ENCODE measurements around the gene SLC29A4.

SLC29A4 gene

DNA sequence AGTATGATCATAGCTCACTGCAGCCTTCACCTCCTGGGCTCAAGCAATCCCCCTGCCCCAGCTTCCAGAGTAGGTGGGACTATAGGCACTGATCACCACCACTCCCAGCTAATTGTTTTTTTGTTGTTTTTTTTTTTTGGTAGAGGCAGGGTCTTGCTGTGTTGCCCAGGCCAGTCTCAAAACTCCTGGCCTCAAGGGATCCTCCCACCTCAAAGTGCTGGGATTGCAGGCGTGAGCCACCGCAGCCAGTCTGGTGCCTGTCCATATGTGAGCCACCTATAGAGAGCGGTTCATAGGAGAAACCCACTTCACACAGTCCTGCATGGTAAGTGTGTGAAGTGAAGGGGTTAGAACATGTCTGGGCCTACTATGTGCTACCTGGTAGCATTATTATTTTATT lies 47.5 kb downstream of the SLC29A4 start:
- H3K9me3 ChIP-seq (replicated peaks; ENCODE audit: insufficient read depth, low read length), result no peaks in the 10 kb centered on the region
- H3K36me3 ChIP-seq (replicated peaks; ENCODE audit: insufficient read depth, low read length), result no peaks in the 10 kb centered on the region
- peaks cover 17% of the 10 kb centered on the region for H3K4me1 ChIP-seq (ENCODE audit: low read length)
- H3K9ac ChIP-seq (ENCODE audit: low read length), result no peak overlapping the region
- DNase-seq, result no peak
- no peak overlapping the region for H3K4me3 ChIP-seq (ENCODE audit: low read length)
- H3F3A ChIP-seq (ENCODE audit: insufficient read depth, low read length), result peaks cover 8% of the 10 kb centered on the region
- no peak overlapping the region for H3K4me2 ChIP-seq (ENCODE audit: low read depth, low read length)
- no peak overlapping the region for H2AFZ ChIP-seq (ENCODE audit: low read length)
- H3K9me2 ChIP-seq (replicated peaks; ENCODE audit: insufficient read depth, low read length), result no peaks in the 10 kb centered on the region
- TF ChIP-seq EZH2 (optimal IDR thresholded peaks at IDR 0.05; ENCODE audit: low read depth, low read length), result no peak
- TF ChIP-seq, protein P1, sequence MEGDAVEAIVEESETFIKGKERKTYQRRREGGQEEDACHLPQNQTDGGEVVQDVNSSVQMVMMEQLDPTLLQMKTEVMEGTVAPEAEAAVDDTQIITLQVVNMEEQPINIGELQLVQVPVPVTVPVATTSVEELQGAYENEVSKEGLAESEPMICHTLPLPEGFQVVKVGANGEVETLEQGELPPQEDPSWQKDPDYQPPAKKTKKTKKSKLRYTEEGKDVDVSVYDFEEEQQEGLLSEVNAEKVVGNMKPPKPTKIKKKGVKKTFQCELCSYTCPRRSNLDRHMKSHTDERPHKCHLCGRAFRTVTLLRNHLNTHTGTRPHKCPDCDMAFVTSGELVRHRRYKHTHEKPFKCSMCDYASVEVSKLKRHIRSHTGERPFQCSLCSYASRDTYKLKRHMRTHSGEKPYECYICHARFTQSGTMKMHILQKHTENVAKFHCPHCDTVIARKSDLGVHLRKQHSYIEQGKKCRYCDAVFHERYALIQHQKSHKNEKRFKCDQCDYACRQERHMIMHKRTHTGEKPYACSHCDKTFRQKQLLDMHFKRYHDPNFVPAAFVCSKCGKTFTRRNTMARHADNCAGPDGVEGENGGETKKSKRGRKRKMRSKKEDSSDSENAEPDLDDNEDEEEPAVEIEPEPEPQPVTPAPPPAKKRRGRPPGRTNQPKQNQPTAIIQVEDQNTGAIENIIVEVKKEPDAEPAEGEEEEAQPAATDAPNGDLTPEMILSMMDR (IDR thresholded peaks at IDR 0.05; ENCODE audit: low read length), result no peak
- no peak for TF ChIP-seq EZH2phosphoT487 (IDR thresholded peaks at IDR 0.05; ENCODE audit: low read length)
- H3K27ac ChIP-seq (ENCODE audit: low read length), result no peak overlapping the region
- peaks cover 21% of the 10 kb centered on the region for H4K20me1 ChIP-seq (ENCODE audit: insufficient read depth, low read length)
- no peaks in the 10 kb centered on the region for H3K79me2 ChIP-seq (ENCODE audit: low read length)
- no peaks in the 10 kb centered on the region for H3K27me3 ChIP-seq (replicated peaks; ENCODE audit: insufficient read depth, low read length)

DNA sequence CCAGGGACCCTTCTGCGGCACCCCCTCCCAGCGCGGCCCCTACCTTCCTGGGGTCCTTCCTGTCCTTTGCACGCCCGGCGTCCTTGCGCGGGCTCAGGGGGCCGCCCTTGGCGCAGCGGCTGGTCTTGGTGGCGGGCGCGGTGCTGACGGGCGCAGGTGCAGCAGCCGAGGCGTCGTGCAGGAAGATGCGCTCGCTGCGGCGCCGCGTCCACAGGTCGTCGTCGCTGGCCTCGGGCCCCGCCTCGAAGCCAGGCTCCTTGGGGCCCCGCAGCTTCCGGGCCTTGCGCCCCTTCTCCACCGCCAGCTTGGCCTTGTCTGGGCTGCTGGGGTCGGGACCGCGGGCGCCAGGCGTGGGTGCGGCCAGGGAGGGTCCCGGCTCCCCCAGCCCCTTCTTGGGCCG lies 49.8 kb downstream of the SLC29A4 start:
- Histone ChIP-seq H3K4me3 (ENCODE audit: low read length) (no peak overlapping the region), H3K36me3 (replicated peaks; ENCODE audit: insufficient read depth, low read length) (no peaks in the 10 kb centered on the region; the same call in 1 of the 2 replicates), H3K79me2 (ENCODE audit: low read length) (no peaks in the 10 kb centered on the region), H3K9me2 (replicated peaks; ENCODE audit: insufficient read depth, low read length) (no peaks in the 10 kb centered on the region), H3K9ac (ENCODE audit: low read length) (no peak overlapping the region), H3K27ac (ENCODE audit: low read length) (no peak overlapping the region), H3K9me3 (replicated peaks; ENCODE audit: insufficient read depth, low read length) (no peaks in the 10 kb centered on the region), H3K27me3 (replicated peaks; ENCODE audit: insufficient read depth, low read length) (no peaks in the 10 kb centered on the region), H3K4me2 (ENCODE audit: low read depth, low read length) (no peak overlapping the region), H2AFZ (ENCODE audit: low read length) (no peak overlapping the region), H3F3A (ENCODE audit: insufficient read depth, low read length) (peaks cover 8% of the 10 kb centered on the region), H4K20me1 (ENCODE audit: insufficient read depth, low read length) (peaks cover 21% of the 10 kb centered on the region), H3K4me1 (ENCODE audit: low read length) (peaks cover 17% of the 10 kb centered on the region)
- TF ChIP-seq EZH2phosphoT487 (IDR thresholded peaks at IDR 0.05; ENCODE audit: low read length) (no peak), EZH2 (optimal IDR thresholded peaks at IDR 0.05; ENCODE audit: low read depth, low read length) (no peak)
- TF ChIP-seq, protein P1 (IDR thresholded peaks at IDR 0.05; ENCODE audit: low read length), result no peak
- no peak for DNase-seq

DNA sequence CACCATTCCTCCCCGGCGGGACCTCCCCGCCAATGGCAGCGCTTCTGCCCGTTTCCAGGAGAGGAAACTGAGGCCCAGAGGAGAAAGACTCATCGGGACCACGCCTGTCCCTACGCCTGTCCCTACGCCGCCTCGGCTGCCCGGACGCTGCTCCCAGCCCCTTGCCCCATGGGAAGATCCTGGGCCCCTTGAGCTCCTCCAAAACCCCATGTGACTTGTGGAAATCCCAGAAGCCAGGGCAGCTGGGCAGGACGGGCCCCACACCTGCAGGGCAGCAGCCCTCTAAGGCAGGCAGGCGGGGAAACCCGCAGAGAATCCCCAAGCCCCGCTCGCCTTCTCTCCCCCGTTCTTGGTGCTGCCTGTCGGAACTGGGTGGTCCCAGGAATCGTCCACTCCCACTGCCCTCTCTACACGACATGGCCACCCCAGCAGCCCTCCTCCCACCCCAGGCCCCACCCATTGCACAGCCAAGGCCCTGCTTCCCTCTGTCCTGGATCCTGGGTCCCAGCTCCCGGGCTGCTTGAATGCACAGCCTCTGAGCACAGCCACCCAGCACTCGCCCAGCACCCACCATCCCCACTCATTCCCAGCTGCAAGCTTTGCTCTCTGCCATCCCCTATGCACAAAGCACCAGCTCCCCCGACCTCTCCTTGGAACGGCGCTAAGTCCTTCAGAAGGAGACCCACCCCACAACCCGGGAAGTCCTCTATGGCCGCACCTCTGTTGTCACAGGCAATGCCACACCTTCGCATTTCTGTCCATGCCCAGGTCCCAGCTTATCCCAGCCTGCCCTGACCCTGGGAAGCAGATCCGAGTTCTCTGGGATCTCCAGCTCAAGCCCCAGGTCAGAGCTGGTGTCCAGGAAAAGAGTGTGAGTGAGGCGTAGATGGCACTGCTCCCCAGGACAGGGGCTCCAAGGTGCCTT lies 50.6 kb downstream of the SLC29A4 start:
- no peak overlapping the region for H3K4me2 ChIP-seq (ENCODE audit: low read depth, low read length)
- H4K20me1 ChIP-seq (ENCODE audit: insufficient read depth, low read length), result peaks cover 21% of the 10 kb centered on the region
- peaks cover 8% of the 10 kb centered on the region for H3F3A ChIP-seq (ENCODE audit: insufficient read depth, low read length)
- no peaks in the 10 kb centered on the region for H3K27me3 ChIP-seq (replicated peaks; ENCODE audit: insufficient read depth, low read length)
- TF ChIP-seq EZH2phosphoT487 (IDR thresholded peaks at IDR 0.05; ENCODE audit: low read length) (no peak), EZH2 (optimal IDR thresholded peaks at IDR 0.05; ENCODE audit: low read depth, low read length) (no peak)
- TF ChIP-seq, protein P1 (IDR thresholded peaks at IDR 0.05; ENCODE audit: low read length), result no peak
- H3K4me3 ChIP-seq (ENCODE audit: low read length), result no peak overlapping the region
- H3K9ac ChIP-seq (ENCODE audit: low read length), result no peak overlapping the region
- no peaks in the 10 kb centered on the region for H3K9me2 ChIP-seq (replicated peaks; ENCODE audit: insufficient read depth, low read length)
- DNase-seq, result no peak
- H3K27ac ChIP-seq (ENCODE audit: low read length), result no peak overlapping the region
- H3K4me1 ChIP-seq (ENCODE audit: low read length), result peaks cover 17% of the 10 kb centered on the region
- no peaks in the 10 kb centered on the region for H3K9me3 ChIP-seq (replicated peaks; ENCODE audit: insufficient read depth, low read length)
- no peak overlapping the region for H2AFZ ChIP-seq (ENCODE audit: low read length)
- H3K79me2 ChIP-seq (ENCODE audit: low read length), result no peaks in the 10 kb centered on the region
- no peaks in the 10 kb centered on the region; the same call in 1 of the 2 replicates for H3K36me3 ChIP-seq (replicated peaks; ENCODE audit: insufficient read depth, low read length)

Measured in MM.1S (cell line).